Ectodermal cell (in vitro differentiated cells): ENCODE results near the gene C12orf54. TPM values are rescaled to one million over a fixed set of nuclear protein-coding genes. Genes with fewer than 3 reads are reported as not detected.
"Not testable (repeated sequence)": the region's sequence is repeated elsewhere in the genome, so short reads cannot be mapped to it uniquely, and the experiment has no call there.

Source experiments
- H3K27ac ChIP-seq: 2 replicates; pipeline ENCODE4 v1.7.0; 2013; ENCODE audit warnings: mild to moderate bottlenecking, low read depth, low read length; ENCODE audit not compliant: insufficient read depth, poor library complexity, severe bottlenecking
- H3K27me3 ChIP-seq: 2 replicates; pipeline ENCODE4 v1.7.0; 2013; ENCODE audit warnings: mild to moderate bottlenecking, low read length; ENCODE audit not compliant: insufficient read depth, control insufficient read depth, poor library complexity, severe bottlenecking
- H3K36me3 ChIP-seq: one replicate; pipeline ENCODE4 v1.7.0; 2013; ENCODE audit warnings: low read length; ENCODE audit not compliant: control insufficient read depth, insufficient read depth
- H3K4me1 ChIP-seq: one replicate; pipeline ENCODE4 v1.7.0; 2013; ENCODE audit warnings: low read length; ENCODE audit not compliant: control insufficient read depth, insufficient read depth
- H3K4me3 ChIP-seq: 2 replicates; pipeline ENCODE4 v1.7.0; 2013; ENCODE audit warnings: low read depth, low read length, control low read depth; ENCODE audit not compliant: insufficient read depth
- H3K9me3 ChIP-seq: 2 replicates; pipeline ENCODE4 v1.7.0; 2013; ENCODE audit warnings: mild to moderate bottlenecking, low read length, moderate library complexity; ENCODE audit not compliant: control insufficient read depth
- WGBS, 2 experiments: methylation state at CpG; one replicate each; pipeline ENCODE4 v1.1.7; 2013; ENCODE audit warnings: missing lambda C conversion rate in 2 of 2; 5-methylcytosine and 5-hydroxymethylcytosine counted together
- polyA plus RNA-seq, 4 experiments: library from polyadenylated mRNA; stranded (reverse); fragments of 50-300 nt; gene quantifications; one replicate each; pipeline ENCODE4 v1.2.3, GENCODE V29; 2013

C12orf54 gene
- not detected for polyA plus RNA-seq (2013, experiment 1 of 4)
- not detected for polyA plus RNA-seq (2013, experiment 2 of 4)
- not detected for polyA plus RNA-seq (2013, experiment 3 of 4)
- not detected for polyA plus RNA-seq (2013, experiment 4 of 4)

GRCh38 chr12:48482198-48482597, at the start of gene C12orf54:
C12orf54 (plus strand) TSS chr12:48482498; CDS start chr12:48483297, 799 bp downstream.
- WGBS, 2 experiments = 89 to 90% methylated on average over 2 of the region's 2 CpGs
- no peaks in the 10 kb centered on the region for H3K27me3 ChIP-seq
- no peak within 1 kb of the TSS for H3K27ac ChIP-seq
- H3K4me1 ChIP-seq = no peaks in the 10 kb centered on the region
- no peaks in the 10 kb centered on the region for H3K36me3 ChIP-seq
- H3K9me3 ChIP-seq = no peaks in the 10 kb centered on the region
- no peak within 1 kb of the TSS for H3K4me3 ChIP-seq

- 92 to 94% methylated on average over 10 of the region's 10 CpGs for WGBS, 2 experiments
These were observed 48.3 kb upstream of the C12orf54 start for GRCh38 chr12:48434016-48434415.

GRCh38 chr12:48441069-48441468, 41.2 kb upstream of the C12orf54 start:
- Histone ChIP-seq H3K36me3 (no peaks in the 10 kb centered on the region), H3K4me1 (peaks cover 18% of the 10 kb centered on the region), H3K9me3 (no peaks in the 10 kb centered on the region), H3K27ac (no peak overlapping the region), H3K4me3 (no peak overlapping the region), H3K27me3 (no peaks in the 10 kb centered on the region)
- 22 to 30% methylated on average over 7 of the region's 7 CpGs for WGBS, 2 experiments

More at GRCh38 chr12:48434016-48434415, 48.3 kb upstream of the C12orf54 start:
- not testable (repeated sequence) for H3K27ac ChIP-seq, H3K9me3 ChIP-seq, H3K27me3 ChIP-seq, H3K36me3 ChIP-seq, H3K4me1 ChIP-seq, H3K4me3 ChIP-seq

DNA sequence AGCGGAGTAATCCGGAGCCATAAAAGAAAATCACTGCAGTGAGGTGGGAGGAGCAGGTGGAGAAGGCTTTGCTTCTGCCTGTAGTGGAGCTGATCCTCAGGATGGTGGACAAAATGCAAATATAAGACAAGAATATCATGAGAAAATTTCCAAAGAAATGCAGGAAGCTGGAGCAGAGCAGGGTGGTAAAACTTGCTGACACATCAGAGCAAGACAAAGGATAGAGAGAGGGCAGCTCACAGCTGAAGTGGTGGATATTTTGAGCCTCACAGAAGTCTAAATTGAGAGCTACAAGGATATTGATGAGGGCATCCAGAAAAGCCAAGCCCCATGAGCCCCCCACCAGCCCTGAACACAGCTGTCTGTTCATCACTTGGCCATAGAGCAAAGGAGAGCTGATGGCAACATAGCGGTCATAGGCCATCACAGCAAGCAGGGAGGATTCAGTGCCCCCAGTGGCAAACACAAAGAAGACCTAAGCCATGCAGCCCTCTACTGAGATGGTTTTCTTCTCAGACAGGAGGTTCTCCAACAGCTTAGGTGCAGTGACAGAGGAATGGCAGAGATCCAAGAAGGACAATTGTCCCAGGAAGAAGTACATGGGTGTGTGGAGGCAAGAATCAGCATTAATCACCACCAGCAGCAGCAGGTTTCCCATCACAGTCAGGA, 40.0 kb upstream of the C12orf54 start:
- 89 to 94% methylated on average over 3 of the region's 3 CpGs for WGBS, 2 experiments
- no peak overlapping the region for H3K27ac ChIP-seq
- H3K4me3 ChIP-seq = no peak overlapping the region
- peaks cover 23% of the 10 kb centered on the region for H3K4me1 ChIP-seq
- H3K9me3 ChIP-seq = no peaks in the 10 kb centered on the region
- H3K27me3 ChIP-seq = no peaks in the 10 kb centered on the region
- H3K36me3 ChIP-seq = no peaks in the 10 kb centered on the region

DNA sequence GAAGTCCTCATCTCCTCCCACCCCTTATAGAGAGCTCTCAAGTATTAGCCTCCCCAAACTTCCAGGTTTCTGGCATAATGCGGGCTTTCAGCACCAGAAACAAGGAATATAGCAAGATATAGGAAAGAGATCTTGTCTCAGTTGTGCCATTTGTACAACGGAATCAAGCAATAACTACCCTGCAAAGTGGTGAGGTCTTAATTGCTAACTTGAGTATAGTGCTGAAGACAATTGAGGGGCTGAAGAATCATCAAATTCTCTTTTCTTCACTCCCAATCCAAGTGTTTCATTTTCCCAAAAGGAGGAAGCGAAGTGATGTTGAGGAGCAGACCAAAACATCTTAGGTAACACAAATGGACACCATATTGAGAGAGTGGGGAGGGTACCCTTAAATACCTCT, 36.8 kb upstream of the C12orf54 start:
- H3K4me3 ChIP-seq = no peak overlapping the region
- H3K27ac ChIP-seq = no peak overlapping the region
- WGBS, 2 experiments = 48 to 67% methylated on average over 2 to 3 of the region's 3 CpGs
- no peaks in the 10 kb centered on the region for H3K36me3 ChIP-seq
- no peaks in the 10 kb centered on the region for H3K27me3 ChIP-seq
- H3K4me1 ChIP-seq = peaks cover 29% of the 10 kb centered on the region
- no peaks in the 10 kb centered on the region for H3K9me3 ChIP-seq

DNA sequence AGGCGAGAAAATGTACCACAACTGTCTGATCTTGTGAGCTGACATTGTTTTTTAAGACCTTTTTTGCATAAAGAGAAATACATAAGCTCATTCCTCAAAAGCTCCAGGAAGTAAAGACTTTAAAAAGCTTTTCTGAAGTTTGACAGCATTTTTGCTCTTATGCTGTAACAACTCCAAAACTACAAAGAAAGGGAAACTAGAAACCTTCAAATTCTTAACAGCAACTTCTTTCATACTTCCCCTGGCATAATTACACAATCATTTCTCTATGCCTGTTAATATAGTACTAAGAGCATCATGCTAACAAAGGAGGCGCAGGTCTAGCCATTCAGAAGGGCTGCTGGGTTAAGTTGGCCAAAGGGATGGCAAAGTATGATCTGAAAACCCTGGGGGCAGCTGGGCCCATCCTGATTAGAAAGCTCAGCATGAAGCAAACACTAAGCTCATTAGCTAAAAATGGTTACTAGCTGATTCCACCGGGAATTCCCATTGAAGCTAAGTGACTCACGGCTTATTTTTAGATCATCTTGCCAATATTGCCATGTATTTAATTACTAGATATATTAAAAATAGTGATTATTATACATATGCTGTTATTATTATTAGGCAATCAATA, 36.0 kb upstream of the C12orf54 start:
- no peaks in the 10 kb centered on the region for H3K36me3 ChIP-seq
- 25 to 60% methylated on average over 2 to 3 of the region's 4 CpGs for WGBS, 2 experiments
- H3K9me3 ChIP-seq = no peaks in the 10 kb centered on the region
- H3K4me1 ChIP-seq = peaks cover 29% of the 10 kb centered on the region
- H3K27me3 ChIP-seq = no peaks in the 10 kb centered on the region
- no peak overlapping the region for H3K4me3 ChIP-seq
- no peak overlapping the region for H3K27ac ChIP-seq

GRCh38 chr12:48447755-48448154, 34.5 kb upstream of the C12orf54 start:
- Histone ChIP-seq H3K27me3 (no peaks in the 10 kb centered on the region), H3K4me1 (peaks cover 19% of the 10 kb centered on the region), H3K4me3 (no peak overlapping the region), H3K36me3 (no peaks in the 10 kb centered on the region), H3K27ac (no peak overlapping the region), H3K9me3 (no peaks in the 10 kb centered on the region)
- WGBS, 2 experiments = 80 to 83% methylated on average over 1 of the region's 1 CpG

DNA sequence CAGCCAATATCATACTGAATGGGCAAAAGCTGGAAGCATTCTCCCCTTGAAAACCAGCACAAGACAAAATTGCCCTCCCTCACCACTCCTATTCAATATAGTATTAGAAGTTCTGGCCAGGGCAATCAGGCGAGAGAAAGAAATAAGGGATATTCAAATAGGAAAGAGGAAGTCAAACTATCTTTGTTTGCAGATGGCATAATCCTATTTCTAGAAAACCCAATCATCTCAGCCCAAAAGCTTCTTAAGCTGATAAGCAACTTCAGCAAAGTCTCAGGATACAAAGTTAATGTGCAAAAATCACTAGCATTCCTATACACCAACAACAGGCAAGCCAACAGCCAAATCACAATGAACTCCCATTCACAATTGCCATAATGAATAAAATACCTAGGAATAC, 30.9 kb upstream of the C12orf54 start:
- peaks cover 8% of the 10 kb centered on the region for H3K4me1 ChIP-seq
- WGBS, 2 experiments = no CpG with 5 or more reads among the region's 1 CpG
- no peak overlapping the region for H3K4me3 ChIP-seq
- H3K9me3 ChIP-seq = no peaks in the 10 kb centered on the region
- H3K36me3 ChIP-seq = no peaks in the 10 kb centered on the region
- no peaks in the 10 kb centered on the region for H3K27me3 ChIP-seq
- no peak overlapping the region for H3K27ac ChIP-seq

GRCh38 chr12:48452961-48453360, 29.3 kb upstream of the C12orf54 start:
- H3K36me3 ChIP-seq, H3K27me3 ChIP-seq, H3K4me1 ChIP-seq, H3K27ac ChIP-seq, H3K4me3 ChIP-seq, H3K9me3 ChIP-seq: not testable (repeated sequence)
- WGBS, 2 experiments = 90 to 96% methylated on average over 2 of the region's 2 CpGs

GRCh38 chr12:48454667-48455066, 27.6 kb upstream of the C12orf54 start:
- Histone ChIP-seq H3K27ac (no peak overlapping the region), H3K4me1 (no peaks in the 10 kb centered on the region), H3K9me3 (no peaks in the 10 kb centered on the region), H3K4me3 (no peak overlapping the region), H3K27me3 (no peaks in the 10 kb centered on the region), H3K36me3 (no peaks in the 10 kb centered on the region)
- 63 to 85% methylated on average over 1 of the region's 1 CpG for whole genome bisulfite sequencing, 2 experiments
